Heart right ventricle (tissue), 16 donors: ENCODE results near the gene CMIP. TPM values are rescaled to one million over a fixed set of nuclear protein-coding genes. Genes with fewer than 3 reads are reported as not detected.

ENCODE experiments used
- ATAC-seq, 8 donors: fragments of 200-7000 bp; cut with Tn5 transposase; one replicate each; pipeline ENCODE4 v1.9.1; 2020; ENCODE audit warnings: mild to moderate bottlenecking in 8 of 8, moderate library complexity in 8 of 8, moderate number of reproducible peaks in 1 of 8
- DNase-seq, 2 donors: peaks; one replicate each; pipeline ENCODE4 v3.0.0-alpha.2; 2020
- H3K27ac ChIP-seq, 10 donors: fragments of 200-600 bp; sonication (generic) in 2 of 10; one replicate each; pipeline versions ENCODE4 v1.5.0 to v1.8.0; 2020 to 2022; ENCODE audit warnings: mild to moderate bottlenecking in 3 of 10
- H3K27me3 ChIP-seq, 7 donors: fragments of 200-600 bp; one replicate each; pipeline ENCODE4 v1.8.0; 2021 to 2022; ENCODE audit warnings: mild to moderate bottlenecking in 2 of 7
- H3K36me3 ChIP-seq, 9 donors: fragments of 200-600 bp; sonication (generic) in 1 of 9; one replicate each; pipeline versions ENCODE4 v1.5.0 to v1.8.0; 2020 to 2022; ENCODE audit warnings: mild to moderate bottlenecking in 2 of 9
- H3K4me1 ChIP-seq, 9 donors: fragments of 200-600 bp; sonication (generic) in 1 of 9; one replicate each; pipeline versions ENCODE4 v1.5.0 to v1.8.0; 2020 to 2022; ENCODE audit warnings: mild to moderate bottlenecking in 4 of 9
- H3K4me3 ChIP-seq, 10 donors: fragments of 200-600 bp; sonication (generic) in 2 of 10; one replicate each; pipeline versions ENCODE4 v1.5.0 to v1.8.0; 2020 to 2022; ENCODE audit warnings: mild to moderate bottlenecking in 7 of 10, moderate library complexity in 2 of 10
- H3K9me3 ChIP-seq, 11 donors: fragments of 200-600 bp in 10 of 11; sonication (generic) in 2 of 11; one replicate each; pipeline versions ENCODE4 v1.5.0 to v1.8.0; 2013 to 2022; ENCODE audit warnings: mild to moderate bottlenecking in 2 of 11, control low read depth in 1 of 11, moderate library complexity in 1 of 11
- WGBS, 2 donors: extraction: QIAGEN DNeasy Blood & Tissue Kit; methylation state at CpG; one replicate each; pipeline ENCODE4 v1.1.7; 2013; ENCODE audit warnings: inconsistent platforms in 1 of 2; 5-methylcytosine and 5-hydroxymethylcytosine counted together
- intact Hi-C, 10 donors: fragments of 100-400 bp; cut with DNase I; formaldehyde crosslinking; loops; one replicate each; pipeline versions ENCODE4 v1.11.1 to v1.14.2; 2022
- polyA plus RNA-seq, 2 donors: library from polyadenylated mRNA; stranded (reverse); fragments of 200-250 nt; gene quantifications; one replicate each; pipeline ENCODE4 v1.2.3, GENCODE V29; 2013
- total RNA-seq, 10 donors: library from RNA; stranded (reverse); fragmentation: NEBNext Ultra II Directional in 3 of 10; extraction: Animal tissue kit (Norgen Biotek cat#: 25700) in 3 of 10; gene quantifications; one replicate each; pipeline versions ENCODE4 v1.2.1 to v1.2.4, GENCODE V29; 2021 to 2023
- TF ChIP-seq, protein P1 (sequence below), 9 donors: fragments of 200-600 bp; sonication (generic) in 2 of 9; IDR thresholded peaks; one replicate each; pipeline versions ENCODE4 v1.5.0 to v1.8.0; 2021 to 2022; ENCODE audit warnings: antibody characterized with exemption in 9 of 9, mild to moderate bottlenecking in 5 of 9, moderate library complexity in 1 of 9
- donor health status: Arrhythmogenic right ventricular cardiomyopathy.
- donor health status: ischemic (EF 13 %, LVEDD 7.1; RV severe dilation, severe dysfunction).
- donor health status: healthy with polysubstance abuse.
- donor health status: DM: no; HTN: yes; CAD: no.
- donor health status: DM: no; HTN: no; CAD: no.
- donor health status: ischemic (EF 25% LVEDD 6.9; RV normal size, moderate dysfunction).
- donor health status: ischemic (EF 25% LVEDD 5.7; RV mildly dilated, moderate dysfunction).
- donor health status: healthy.
- donor health status: DM: yes; HTN: yes; CAD: no.
- donor health status: Ischemic cardiomyopathy.
- donor health status: ischemic (EF 35%, LVEDD 5.7; RV mildly dilated, moderate dysfunction).
- donor health status: nonischemic (EF 11% LVEDD 7.7; RV severe dilation, severe dysfunction).
- donor health status: DM: yes; HTN: yes; CAD: no.
- donor health status: PGD.
- donor health status: ischemic (EF 29% LVEDD 5.4; RV normal size, mild dysfunction).
- donor health status: nonischemic (EF 23%, LVEDD 6.1; RV moderate dilation, normal function).

Gene CMIP
- total and polyA plus RNA-seq, 12 donors, result 5.4 to 32.8 (median 13.0) TPM

GRCh38 chr16:81647527-81647926 lies 202.9 kb downstream of the CMIP start:
- intact Hi-C loops, result no loop called here
- TF ChIP-seq, protein P1, sequence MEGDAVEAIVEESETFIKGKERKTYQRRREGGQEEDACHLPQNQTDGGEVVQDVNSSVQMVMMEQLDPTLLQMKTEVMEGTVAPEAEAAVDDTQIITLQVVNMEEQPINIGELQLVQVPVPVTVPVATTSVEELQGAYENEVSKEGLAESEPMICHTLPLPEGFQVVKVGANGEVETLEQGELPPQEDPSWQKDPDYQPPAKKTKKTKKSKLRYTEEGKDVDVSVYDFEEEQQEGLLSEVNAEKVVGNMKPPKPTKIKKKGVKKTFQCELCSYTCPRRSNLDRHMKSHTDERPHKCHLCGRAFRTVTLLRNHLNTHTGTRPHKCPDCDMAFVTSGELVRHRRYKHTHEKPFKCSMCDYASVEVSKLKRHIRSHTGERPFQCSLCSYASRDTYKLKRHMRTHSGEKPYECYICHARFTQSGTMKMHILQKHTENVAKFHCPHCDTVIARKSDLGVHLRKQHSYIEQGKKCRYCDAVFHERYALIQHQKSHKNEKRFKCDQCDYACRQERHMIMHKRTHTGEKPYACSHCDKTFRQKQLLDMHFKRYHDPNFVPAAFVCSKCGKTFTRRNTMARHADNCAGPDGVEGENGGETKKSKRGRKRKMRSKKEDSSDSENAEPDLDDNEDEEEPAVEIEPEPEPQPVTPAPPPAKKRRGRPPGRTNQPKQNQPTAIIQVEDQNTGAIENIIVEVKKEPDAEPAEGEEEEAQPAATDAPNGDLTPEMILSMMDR (IDR thresholded peaks at IDR 0.05), result no peak
- no peak for ATAC-seq
- peaks cover 0 to 10% (median 0%) of the 10 kb centered on the region in 9 donors for H3K36me3 ChIP-seq
- 93 to 96% methylated on average over 8 of the region's 8 CpGs for WGBS, 2 donors
- no peak overlapping the region for H3K4me3 ChIP-seq
- no peak for DNase-seq
- no peak overlapping the region for H3K27ac ChIP-seq
- no peaks in the 10 kb centered on the region for H3K27me3 ChIP-seq
- H3K4me1 ChIP-seq, result peaks cover 0 to 34% (median 13%) of the 10 kb centered on the region in 9 donors
- H3K9me3 ChIP-seq, result no peaks in the 10 kb centered on the region

GRCh38 chr16:81649561-81650184 lies 205.1 kb downstream of the CMIP start:
- Histone ChIP-seq H3K4me1 (peaks cover 0 to 46% (median 12%) of the 10 kb centered on the region in 9 donors), H3K9me3 (no peaks in the 10 kb centered on the region), H3K27me3 (no peaks in the 10 kb centered on the region), H3K27ac (no peak overlapping the region), H3K36me3 (peaks cover 0 to 31% (median 0%) of the 10 kb centered on the region in 9 donors), H3K4me3 (no peak overlapping the region)
- DNase-seq, result no peak
- WGBS, 2 donors, result 86 to 90% methylated on average over 14 of the region's 14 CpGs
- TF ChIP-seq, protein P1 (IDR thresholded peaks at IDR 0.05), result no peak
- ATAC-seq, result no peak
- intact Hi-C loops, result no loop called here

DNA sequence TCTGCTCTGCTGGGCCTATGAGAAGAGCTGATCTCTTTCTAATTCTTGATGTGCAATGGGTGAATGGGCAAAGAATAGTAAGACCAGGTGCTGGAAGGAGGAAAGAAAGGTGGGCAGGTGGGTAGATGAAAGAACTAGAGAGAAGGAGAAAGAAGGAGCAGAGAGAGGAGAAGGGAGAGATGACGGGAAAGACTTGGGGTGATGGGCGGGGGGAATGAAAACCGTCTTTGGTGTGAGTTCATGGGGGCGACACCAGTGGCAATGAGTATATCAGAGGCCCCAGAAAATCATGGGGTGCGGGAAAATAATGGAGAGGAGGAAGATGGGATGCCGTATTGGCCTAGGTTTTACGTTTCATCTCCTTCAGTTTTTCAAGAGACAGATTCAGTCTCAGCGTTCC lies 205.7 kb downstream of the CMIP start:
- H3K4me1 ChIP-seq, result peaks cover 0 to 44% (median 6%) of the 10 kb centered on the region in 9 donors
- no peak overlapping the region for H3K4me3 ChIP-seq
- no peaks in the 10 kb centered on the region for H3K27me3 ChIP-seq
- intact Hi-C loops, result no loop called here
- WGBS, 2 donors, result 92 to 93% methylated on average over 8 of the region's 8 CpGs
- ATAC-seq, result no peak
- H3K27ac ChIP-seq, result peak overlapping the region in 5 of 10 donors; percentile 25 to 74 (median 52)
- peaks cover 0 to 35% (median 0%) of the 10 kb centered on the region in 9 donors for H3K36me3 ChIP-seq
- TF ChIP-seq, protein P1 (IDR thresholded peaks at IDR 0.05), result no peak
- DNase-seq, result no peak
- H3K9me3 ChIP-seq, result no peaks in the 10 kb centered on the region

DNA sequence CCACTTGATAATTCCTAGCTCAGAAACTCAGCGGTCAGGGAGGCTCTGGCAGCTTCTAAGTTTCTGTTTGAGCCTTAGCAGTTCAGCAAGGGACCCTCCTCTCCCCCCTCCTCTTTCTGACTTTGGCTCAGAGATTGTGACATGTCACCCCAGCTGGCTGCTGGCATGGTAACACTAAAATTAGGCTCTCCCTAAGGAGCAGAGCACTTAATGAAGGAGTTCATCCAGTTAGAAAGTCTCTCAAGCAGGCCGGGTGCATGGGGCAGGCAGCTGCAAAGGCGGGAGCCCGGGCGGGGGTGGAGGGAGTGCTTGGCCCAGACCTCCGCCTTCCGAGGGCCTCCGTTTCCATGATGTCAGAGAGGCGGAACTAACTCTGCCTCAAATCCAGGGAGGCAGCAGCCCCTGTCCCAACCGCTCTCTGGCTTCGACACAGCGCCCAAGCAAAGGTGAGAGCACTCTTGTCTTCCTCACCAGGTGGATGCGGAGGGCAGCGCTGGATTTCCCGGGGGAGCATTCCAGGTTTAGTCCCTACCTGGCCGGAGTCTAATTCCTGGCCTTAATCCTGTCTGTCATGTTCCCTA lies 206.5 kb downstream of the CMIP start:
- H3K4me1 ChIP-seq, result peaks cover 0 to 39% (median 3%) of the 10 kb centered on the region in 9 donors
- no peaks in the 10 kb centered on the region for H3K9me3 ChIP-seq
- 68 to 69% methylated on average over 16 of the region's 16 CpGs for WGBS, 2 donors
- intact Hi-C loops, result no loop called here
- TF ChIP-seq, protein P1 (IDR thresholded peaks at IDR 0.05), result no peak
- peak overlapping the region in 5 of 10 donors; percentile 13 to 32 (median 28) for H3K4me3 ChIP-seq
- peaks cover 0 to 37% (median 0%) of the 10 kb centered on the region in 9 donors for H3K36me3 ChIP-seq
- ATAC-seq (peak; percentile 63 to 95 (median 92)), DNase-seq (peak; percentile 78 to 87)
- no peaks in the 10 kb centered on the region for H3K27me3 ChIP-seq
- peak overlapping the region in 8 of 10 donors; percentile 20 to 74 (median 52) for H3K27ac ChIP-seq
